H9 (cell line): ENCODE data around the gene PLBD1. TPM values are rescaled to one million over a fixed set of nuclear protein-coding genes. Genes with fewer than 3 reads are reported as not detected.

Experiments used
- DNase-seq: peaks from one replicate; pipeline ENCODE4 v3.0.0-alpha.2; 2017
- H2AFZ ChIP-seq: one replicate; pipeline ENCODE4 v1.6.1; 2013; ENCODE audit warnings: mild to moderate bottlenecking, low read length, control low read depth, moderate library complexity
- H2AK5ac ChIP-seq: 2 replicates; pipeline ENCODE4 v1.6.1; 2013; ENCODE audit warnings: low read length, control low read depth, mixed read lengths; ENCODE audit not compliant: insufficient read length
- H2BK120ac ChIP-seq: one replicate; pipeline ENCODE4 v1.6.1; 2013; ENCODE audit warnings: low read depth, mild to moderate bottlenecking, low read length, control low read depth, inconsistent platforms; ENCODE audit not compliant: poor library complexity, severe bottlenecking
- H2BK12ac ChIP-seq: 2 replicates; pipeline ENCODE4 v1.6.1; 2013; ENCODE audit warnings: low read length, control low read depth, mixed read lengths, low read depth; ENCODE audit not compliant: insufficient read length
- H2BK15ac ChIP-seq: 2 replicates; pipeline ENCODE4 v1.6.1; 2013; ENCODE audit warnings: low read depth, low read length, control low read depth
- H2BK20ac ChIP-seq: one replicate; pipeline ENCODE4 v1.6.1; 2013; ENCODE audit warnings: low read depth, mild to moderate bottlenecking, low read length, control low read depth, inconsistent platforms; ENCODE audit not compliant: poor library complexity, severe bottlenecking
- H2BK5ac ChIP-seq: 2 replicates; pipeline ENCODE4 v1.6.1; 2013; ENCODE audit warnings: low read length, control low read depth, mixed read lengths; ENCODE audit not compliant: insufficient read length
- H3K14ac ChIP-seq: 2 replicates; pipeline ENCODE4 v1.6.1; 2013; ENCODE audit warnings: low read length, control low read depth; ENCODE audit not compliant: insufficient read depth
- H3K18ac ChIP-seq: 2 replicates; pipeline ENCODE4 v1.6.1; 2013; ENCODE audit warnings: low read depth, mild to moderate bottlenecking, mixed read lengths, low read length, control low read depth; ENCODE audit not compliant: insufficient read length
- H3K23ac ChIP-seq: 2 replicates; pipeline ENCODE4 v1.6.1; 2013; ENCODE audit warnings: low read length, control low read depth, mixed read lengths, low read depth; ENCODE audit not compliant: insufficient read length
- H3K23me2 ChIP-seq: 2 replicates; pipeline ENCODE4 v1.6.1; 2013; ENCODE audit warnings: low read depth, mild to moderate bottlenecking, mixed read lengths, low read length, control low read depth; ENCODE audit not compliant: insufficient read length, poor library complexity, severe bottlenecking
- H3K27ac ChIP-seq: 2 replicates; pipeline ENCODE4 v1.5.1; 2013; ENCODE audit warnings: low read length, control low read depth, mixed read lengths, low read depth; ENCODE audit not compliant: insufficient read length
- H3K27me3 ChIP-seq: 2 replicates; pipeline ENCODE4 v1.6.1; 2013; ENCODE audit warnings: low read length, control low read depth, inconsistent platforms; ENCODE audit not compliant: insufficient read depth
- H3K4ac ChIP-seq: 2 replicates; pipeline ENCODE4 v1.6.1; 2013; ENCODE audit warnings: low read depth, mild to moderate bottlenecking, control low read depth, inconsistent platforms, low read length, moderate library complexity
- H3K4me1 ChIP-seq: 2 replicates; pipeline ENCODE4 v1.6.1; 2013; ENCODE audit warnings: low read length, control low read depth, inconsistent platforms; ENCODE audit not compliant: insufficient read depth
- H3K4me2 ChIP-seq: 2 replicates; pipeline ENCODE4 v1.6.1; 2013; ENCODE audit warnings: low read length, control low read depth, mixed read lengths; ENCODE audit not compliant: insufficient read length, insufficient read depth
- H3K56ac ChIP-seq: 2 replicates; pipeline ENCODE4 v1.6.1; 2013; ENCODE audit warnings: low read depth, mild to moderate bottlenecking, mixed read lengths, low read length, control low read depth; ENCODE audit not compliant: insufficient read length
- H3K79me1 ChIP-seq: 2 replicates; pipeline ENCODE4 v1.6.1; 2013; ENCODE audit warnings: low read depth, mild to moderate bottlenecking, moderate library complexity, low read length, control low read depth, inconsistent platforms; ENCODE audit not compliant: insufficient read depth, poor library complexity, severe bottlenecking
- H3K79me2 ChIP-seq: 2 replicates; pipeline ENCODE4 v1.6.1; 2013; ENCODE audit warnings: low read length, control low read depth, inconsistent platforms; ENCODE audit not compliant: insufficient read depth
- H3K9ac ChIP-seq: 2 replicates; pipeline ENCODE4 v1.6.1; 2013; ENCODE audit warnings: low read length, control low read depth, mixed read lengths; ENCODE audit not compliant: insufficient read length; ENCODE audit errors: extremely low read depth
- H3K9me3 ChIP-seq: one replicate; pipeline ENCODE4 v1.6.1; 2013; ENCODE audit warnings: low read depth, low read length, inconsistent platforms; ENCODE audit not compliant: control insufficient read depth
- H3T11ph ChIP-seq: one replicate; pipeline ENCODE4 v1.6.1; 2013; ENCODE audit warnings: mild to moderate bottlenecking, low read length, control low read depth, inconsistent platforms
- H4K20me1 ChIP-seq: one replicate; pipeline ENCODE4 v1.6.1; 2013; ENCODE audit not compliant: control insufficient read depth, insufficient read length, insufficient read depth
- H4K5ac ChIP-seq: 2 replicates; pipeline ENCODE4 v1.6.1; 2013; ENCODE audit warnings: low read depth, mild to moderate bottlenecking, mixed read lengths, low read length, control low read depth; ENCODE audit not compliant: insufficient read length
- H4K8ac ChIP-seq: replicated peaks from 2 replicates; pipeline ENCODE4 v1.6.1; 2013; ENCODE audit warnings: low read length, control low read depth, mixed read lengths, low read depth; ENCODE audit not compliant: insufficient read length
- H4K91ac ChIP-seq: 2 replicates; pipeline ENCODE4 v1.6.1; 2013; ENCODE audit warnings: low read depth, mild to moderate bottlenecking, moderate library complexity, mixed read lengths, low read length, control low read depth; ENCODE audit not compliant: insufficient read length
- H3K27ac Mint-ChIP-seq, 3 experiments: 2 replicates in 2 of 3; 3 replicates in 1 of 3; pipeline ENCODE4 v1.8.0; 2020 to 2021; ENCODE audit warnings: mixed read lengths in 3 of 3, mild to moderate bottlenecking in 1 of 3, moderate library complexity in 1 of 3
- H3K27me3 Mint-ChIP-seq: 2 replicates; pipeline ENCODE4 v1.8.0; 2021; ENCODE audit warnings: low read depth, mild to moderate bottlenecking, moderate library complexity, mixed read lengths
- H3K36me3 Mint-ChIP-seq, 3 experiments: 2 replicates in 2 of 3; 3 replicates in 1 of 3; pipeline ENCODE4 v1.8.0; 2020 to 2021; ENCODE audit warnings: low read depth in 3 of 3, mixed read lengths in 3 of 3; ENCODE audit not compliant: insufficient read depth in 1 of 3
- H3K4me1 Mint-ChIP-seq, 2 experiments: 2 replicates each; pipeline ENCODE4 v1.8.0; 2020; ENCODE audit warnings: mixed read lengths in 2 of 2
- H3K4me3 Mint-ChIP-seq, 2 experiments: 2 replicates in 1 of 2; 3 replicates in 1 of 2; pipeline ENCODE4 v1.8.0; 2020 to 2021; ENCODE audit warnings: mild to moderate bottlenecking in 2 of 2, mixed read lengths in 2 of 2, moderate library complexity in 1 of 2
- H3K9me3 Mint-ChIP-seq, 2 experiments: 2 replicates in 1 of 2; 3 replicates in 1 of 2; pipeline ENCODE4 v1.8.0; 2020; ENCODE audit warnings: mild to moderate bottlenecking in 2 of 2, mixed read lengths in 2 of 2, moderate library complexity in 1 of 2
- CTCF ChIP-seq: fragments of 200-600 bp; sonication (generic); conservative IDR thresholded peaks from 3 replicates; pipeline ENCODE4 v1.8.0; 2021; ENCODE audit warnings: antibody characterized with exemption, mild to moderate bottlenecking
- WGBS: extraction: QIAGEN DNeasy Blood & Tissue Kit; methylation state at CpG from one replicate; pipeline ENCODE4 v1.1.7; 2013; ENCODE audit warnings: missing lambda C conversion rate, low lambda C conversion rate, mixed read lengths; ENCODE audit not compliant: insufficient read length; ENCODE audit errors: extremely low coverage; 5-methylcytosine and 5-hydroxymethylcytosine counted together
- total RNA-seq: library from RNA; stranded (reverse); gene quantifications from 2 replicates; pipeline ENCODE4 v1.2.1, GENCODE V29; 2021

The PLBD1 gene
- total RNA-seq, 1 experiment from 2014 or later: 15.5 TPM

- WGBS: no CpG with 5 or more reads among the region's 4 CpGs
- H3K36me3 Mint-ChIP-seq: peaks cover 61 to 80% (median 79%) of the 10 kb centered on the region in 3 experiments
These were observed 93.9 kb downstream of the PLBD1 start for GRCh38 chr12:14473707-14474287.

More at GRCh38 chr12:14473707-14474287, 93.9 kb downstream of the PLBD1 start:
- H3K27ac ChIP-seq: no peak overlapping the region
- H3T11ph ChIP-seq: no peak overlapping the region
- no peak overlapping the region for H4K8ac ChIP-seq
- H3K79me1 ChIP-seq: peaks cover 4% of the 10 kb centered on the region
- H3K18ac ChIP-seq: no peak overlapping the region
- no peak overlapping the region for H2BK20ac ChIP-seq
- no peak overlapping the region for H2AK5ac ChIP-seq
- H4K5ac ChIP-seq: no peak overlapping the region
- no peak overlapping the region for H2BK120ac ChIP-seq
- no peaks in the 10 kb centered on the region for H3K27me3 ChIP-seq
- no peaks in the 10 kb centered on the region for H3K4me1 ChIP-seq
- no peak overlapping the region for H3K9ac ChIP-seq
- no peaks in the 10 kb centered on the region for H3K23me2 ChIP-seq
- DNase-seq: no peak
- H4K91ac ChIP-seq: no peak overlapping the region
- H3K9me3 ChIP-seq: peaks cover 7% of the 10 kb centered on the region
- no peak overlapping the region for H3K14ac ChIP-seq
- H3K27ac Mint-ChIP-seq: no peak overlapping the region
- H4K20me1 ChIP-seq: no peaks in the 10 kb centered on the region
- H3K4me3 Mint-ChIP-seq: no peak overlapping the region
- no peaks in the 10 kb centered on the region; the same call in 1 of the 2 replicates for H3K79me2 ChIP-seq
- H2BK15ac ChIP-seq: no peak overlapping the region
- H3K4ac ChIP-seq: no peak overlapping the region
- no peak overlapping the region for H2AFZ ChIP-seq
- H3K56ac ChIP-seq: no peak overlapping the region
- H3K4me2 ChIP-seq: no peak overlapping the region
- H3K9me3 Mint-ChIP-seq: peaks cover 29 to 35% of the 10 kb centered on the region in 2 experiments
- H3K23ac ChIP-seq: no peak overlapping the region
- no peaks in the 10 kb centered on the region for H3K27me3 Mint-ChIP-seq
- H2BK12ac ChIP-seq: no peak overlapping the region
- H3K4me1 Mint-ChIP-seq: no peaks in the 10 kb centered on the region
- H2BK5ac ChIP-seq: no peak overlapping the region
- TF ChIP-seq CTCF: no peak
